ENCODE results near the gene KDM4C.

DNA sequence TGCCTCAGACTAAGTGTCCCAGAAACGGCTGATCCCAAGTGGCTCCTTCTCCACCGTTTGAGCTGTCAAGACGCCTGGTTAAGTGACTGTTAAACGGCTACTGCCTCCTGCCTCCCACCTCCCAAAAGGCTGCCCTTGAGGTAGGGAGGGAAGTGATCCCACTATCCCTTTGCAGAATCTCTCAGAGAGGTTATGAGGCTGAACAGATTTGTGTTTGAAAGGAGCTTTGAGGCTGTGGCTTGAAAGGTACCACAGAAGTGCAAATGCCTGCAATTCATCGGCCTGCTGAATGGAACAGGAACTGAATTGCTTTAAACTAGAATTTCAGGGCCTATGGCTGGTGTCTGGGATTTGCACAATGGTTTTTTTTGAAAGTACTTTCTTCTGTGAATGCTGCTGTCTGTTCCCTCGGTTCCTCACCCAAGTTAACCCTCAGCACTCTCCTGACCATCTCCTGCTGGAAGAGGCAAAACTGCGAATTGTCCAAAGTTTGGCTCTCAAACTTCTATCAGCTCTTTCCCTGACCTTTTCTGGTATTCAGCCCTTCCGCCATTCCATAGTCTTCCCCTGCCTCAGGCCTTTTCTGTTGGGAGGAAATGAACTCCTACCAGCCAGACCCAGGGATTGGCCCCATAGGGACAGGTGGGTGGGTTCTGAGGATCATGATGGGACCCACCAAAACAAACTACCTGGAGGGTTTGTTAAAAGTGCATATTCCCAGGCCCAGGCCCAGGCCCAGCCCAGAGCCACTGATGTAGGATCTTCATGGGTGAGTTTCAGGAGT, 453.3 kb downstream of the KDM4C start:
- TF ChIP-seq POLR2A (IDR thresholded peaks at IDR 0.05), result no peak
- TF ChIP-seq, protein P1, sequence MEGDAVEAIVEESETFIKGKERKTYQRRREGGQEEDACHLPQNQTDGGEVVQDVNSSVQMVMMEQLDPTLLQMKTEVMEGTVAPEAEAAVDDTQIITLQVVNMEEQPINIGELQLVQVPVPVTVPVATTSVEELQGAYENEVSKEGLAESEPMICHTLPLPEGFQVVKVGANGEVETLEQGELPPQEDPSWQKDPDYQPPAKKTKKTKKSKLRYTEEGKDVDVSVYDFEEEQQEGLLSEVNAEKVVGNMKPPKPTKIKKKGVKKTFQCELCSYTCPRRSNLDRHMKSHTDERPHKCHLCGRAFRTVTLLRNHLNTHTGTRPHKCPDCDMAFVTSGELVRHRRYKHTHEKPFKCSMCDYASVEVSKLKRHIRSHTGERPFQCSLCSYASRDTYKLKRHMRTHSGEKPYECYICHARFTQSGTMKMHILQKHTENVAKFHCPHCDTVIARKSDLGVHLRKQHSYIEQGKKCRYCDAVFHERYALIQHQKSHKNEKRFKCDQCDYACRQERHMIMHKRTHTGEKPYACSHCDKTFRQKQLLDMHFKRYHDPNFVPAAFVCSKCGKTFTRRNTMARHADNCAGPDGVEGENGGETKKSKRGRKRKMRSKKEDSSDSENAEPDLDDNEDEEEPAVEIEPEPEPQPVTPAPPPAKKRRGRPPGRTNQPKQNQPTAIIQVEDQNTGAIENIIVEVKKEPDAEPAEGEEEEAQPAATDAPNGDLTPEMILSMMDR (IDR thresholded peaks at IDR 0.05), result no peak
